ENCODE results near the gene BUD23.
"Not testable (repeated sequence)": the region's sequence is repeated elsewhere in the genome, so short reads cannot be mapped to it uniquely, and the experiment has no call there.

The BUD23 gene

DNA sequence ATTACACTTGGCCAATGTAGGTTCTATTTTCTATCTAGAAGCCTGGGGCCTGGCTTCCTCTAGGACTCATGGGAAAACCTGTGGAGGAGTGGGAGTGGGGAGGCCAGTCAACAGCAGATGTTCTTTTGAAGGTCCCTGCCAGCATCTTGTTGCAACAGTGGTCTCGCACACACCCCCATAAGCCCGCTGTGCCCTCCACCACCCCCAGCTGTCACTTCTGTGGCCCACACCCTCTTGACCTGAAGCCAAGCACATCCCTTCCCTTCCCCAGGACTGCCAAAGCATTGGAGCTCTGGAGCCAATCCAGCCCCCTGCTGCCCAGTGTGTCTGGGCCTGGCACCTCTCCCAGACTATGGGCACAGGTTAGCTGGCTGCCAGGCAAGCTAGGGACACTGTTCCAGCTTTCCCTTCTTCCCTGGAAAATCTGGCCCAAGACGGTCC lies 38.0 kb downstream of the BUD23 start:
- no peak overlapping the region for H3K4me3 ChIP-seq (ENCODE audit: low read depth, low read length)
- TF ChIP-seq, protein P1, sequence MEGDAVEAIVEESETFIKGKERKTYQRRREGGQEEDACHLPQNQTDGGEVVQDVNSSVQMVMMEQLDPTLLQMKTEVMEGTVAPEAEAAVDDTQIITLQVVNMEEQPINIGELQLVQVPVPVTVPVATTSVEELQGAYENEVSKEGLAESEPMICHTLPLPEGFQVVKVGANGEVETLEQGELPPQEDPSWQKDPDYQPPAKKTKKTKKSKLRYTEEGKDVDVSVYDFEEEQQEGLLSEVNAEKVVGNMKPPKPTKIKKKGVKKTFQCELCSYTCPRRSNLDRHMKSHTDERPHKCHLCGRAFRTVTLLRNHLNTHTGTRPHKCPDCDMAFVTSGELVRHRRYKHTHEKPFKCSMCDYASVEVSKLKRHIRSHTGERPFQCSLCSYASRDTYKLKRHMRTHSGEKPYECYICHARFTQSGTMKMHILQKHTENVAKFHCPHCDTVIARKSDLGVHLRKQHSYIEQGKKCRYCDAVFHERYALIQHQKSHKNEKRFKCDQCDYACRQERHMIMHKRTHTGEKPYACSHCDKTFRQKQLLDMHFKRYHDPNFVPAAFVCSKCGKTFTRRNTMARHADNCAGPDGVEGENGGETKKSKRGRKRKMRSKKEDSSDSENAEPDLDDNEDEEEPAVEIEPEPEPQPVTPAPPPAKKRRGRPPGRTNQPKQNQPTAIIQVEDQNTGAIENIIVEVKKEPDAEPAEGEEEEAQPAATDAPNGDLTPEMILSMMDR (conservative IDR thresholded peaks at IDR 0.05; ENCODE audit: low read depth, low read length) = no peak
- DNase-seq (ENCODE audit: low read depth) = no peak

DNA sequence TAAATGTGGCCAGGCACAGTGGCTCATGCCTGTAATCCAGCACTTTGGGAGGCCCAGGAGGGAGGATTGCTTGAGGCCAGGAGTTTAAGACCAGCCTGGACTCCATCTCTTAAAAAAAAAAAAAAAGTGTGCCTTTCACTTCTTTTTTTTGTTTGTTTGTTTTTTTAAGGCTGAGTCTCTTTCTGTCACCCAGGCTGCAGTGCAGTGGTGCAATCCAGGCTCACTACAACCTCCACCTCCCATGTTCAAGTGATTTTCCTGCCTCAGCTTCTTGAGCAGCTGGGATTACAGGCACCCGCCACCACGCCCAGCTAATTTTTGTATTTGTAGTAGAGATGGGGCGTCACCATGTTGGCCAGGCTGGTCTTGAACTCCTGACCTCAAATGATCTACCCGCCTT lies 38.8 kb downstream of the BUD23 start:
- H3K4me3 ChIP-seq (ENCODE audit: low read depth, low read length); DNase-seq (ENCODE audit: low read depth): not testable (repeated sequence)

DNA sequence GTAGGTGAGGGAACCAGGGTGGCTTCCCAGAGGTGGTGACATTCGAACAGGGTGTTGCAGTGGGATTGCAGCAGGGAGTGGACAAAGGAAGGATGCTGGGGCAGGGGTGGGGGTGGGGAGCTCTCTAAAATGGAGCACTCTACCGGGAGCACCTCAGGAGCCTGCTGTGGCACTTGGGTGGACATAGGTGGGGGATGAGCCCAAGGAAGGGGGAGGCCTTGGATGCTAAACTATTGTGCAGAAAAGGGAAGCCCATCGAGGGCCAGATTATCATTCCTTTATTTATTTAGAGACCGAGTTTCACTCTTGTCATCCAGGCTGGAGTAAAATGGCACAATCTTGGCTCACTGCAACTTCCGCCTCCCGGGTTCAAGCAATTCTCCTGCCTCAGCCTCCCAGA lies 39.4 kb downstream of the BUD23 start:
- DNase-seq (ENCODE audit: low read depth) = no peak
- TF ChIP-seq, protein P1 (conservative IDR thresholded peaks at IDR 0.05; ENCODE audit: low read depth, low read length) = no peak
- no peak overlapping the region for H3K4me3 ChIP-seq (ENCODE audit: low read depth, low read length)

DNA sequence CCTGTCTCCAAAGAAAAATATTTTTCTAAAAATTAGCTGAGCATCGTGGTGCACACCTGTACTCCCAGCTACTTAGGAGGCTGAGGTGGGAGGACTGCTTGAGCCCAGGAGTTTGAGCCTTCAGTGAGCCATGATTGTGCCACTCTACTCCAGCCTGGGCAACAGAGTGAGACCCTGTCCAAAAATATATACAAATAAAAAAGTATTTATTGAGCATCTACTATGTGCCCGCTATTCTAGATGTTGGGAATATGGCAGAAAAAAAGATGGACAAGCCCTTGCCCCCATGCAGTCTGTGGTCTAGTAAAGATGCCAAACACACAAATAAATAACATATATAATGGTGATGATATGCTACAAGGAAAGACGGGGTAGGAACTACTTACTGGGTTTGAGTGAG lies 40.4 kb downstream of the BUD23 start:
- DNase-seq (ENCODE audit: low read depth) = no peak
- H3K4me3 ChIP-seq (ENCODE audit: low read depth, low read length) = no peak overlapping the region
- TF ChIP-seq, protein P1 (conservative IDR thresholded peaks at IDR 0.05; ENCODE audit: low read depth, low read length) = no peak

DNA sequence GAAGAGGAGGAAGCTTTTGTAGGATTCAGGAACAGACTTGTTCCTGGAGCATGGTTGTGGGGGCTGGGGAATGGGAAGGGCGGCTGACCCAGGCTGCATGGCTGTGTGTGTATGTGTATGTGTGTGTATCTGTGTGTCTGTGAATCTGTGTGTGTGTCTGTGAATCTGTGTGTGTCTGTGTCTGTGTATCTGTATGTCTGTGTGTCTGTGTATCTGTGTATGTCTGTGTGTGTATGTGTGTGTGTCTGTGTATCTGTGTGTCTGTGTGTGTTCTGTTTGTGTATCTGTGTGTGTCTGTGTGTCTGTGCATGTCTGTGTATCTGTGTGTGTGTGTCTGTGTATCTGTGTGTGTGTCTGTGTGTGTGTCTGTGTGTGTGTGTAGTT lies 42.7 kb downstream of the BUD23 start:
- no peak for DNase-seq (ENCODE audit: low read depth)
- no peak overlapping the region for H3K4me3 ChIP-seq (ENCODE audit: low read depth, low read length)

DNA sequence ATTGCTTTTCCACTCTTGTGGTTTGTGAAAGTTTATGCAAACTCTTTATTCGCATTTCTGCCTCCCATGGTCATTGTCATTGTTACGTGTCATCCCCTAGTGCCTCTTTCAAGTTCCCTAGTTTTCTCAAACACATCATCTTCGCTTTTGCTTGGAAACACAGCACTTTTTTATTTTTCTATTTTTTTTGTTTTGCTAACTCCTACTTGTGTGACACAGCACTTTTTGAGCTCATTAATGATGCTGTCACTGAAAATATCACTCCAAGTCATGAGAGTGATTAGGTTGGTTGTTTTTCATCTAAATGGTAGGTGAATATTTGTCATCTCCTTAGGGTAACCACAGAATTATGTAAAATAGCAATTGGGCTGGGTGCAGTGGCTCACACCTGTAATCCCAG lies 44.6 kb downstream of the BUD23 start:
- TF ChIP-seq, protein P1 (conservative IDR thresholded peaks at IDR 0.05; ENCODE audit: low read depth, low read length) = no peak
- no peak overlapping the region for H3K4me3 ChIP-seq (ENCODE audit: low read depth, low read length)
- no peak for DNase-seq (ENCODE audit: low read depth)

More for the DNA sequence above, 42.7 kb downstream of the BUD23 start:
- TF ChIP-seq, protein P1 (conservative IDR thresholded peaks at IDR 0.05; ENCODE audit: low read depth, low read length) = no peak

DNA sequence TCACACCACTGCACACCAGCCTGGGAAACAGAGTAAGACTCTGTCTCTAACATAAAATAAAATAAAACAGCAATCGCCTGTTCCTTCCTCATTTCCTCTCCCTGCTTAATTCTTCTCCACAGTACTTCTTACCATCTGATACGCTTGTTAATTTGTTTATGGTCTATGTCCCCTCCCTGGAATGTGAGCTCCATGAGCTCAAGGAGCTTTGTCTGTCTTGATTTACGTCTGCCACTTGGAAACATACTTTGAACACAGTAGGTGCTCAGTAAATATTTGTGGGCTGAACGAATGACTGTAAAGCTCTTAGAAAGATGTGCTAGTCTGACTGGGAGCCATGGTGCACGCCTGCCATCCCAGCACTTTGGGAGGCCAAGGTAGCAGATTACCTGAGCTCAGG lies 45.2 kb downstream of the BUD23 start:
- no peak overlapping the region for H3K4me3 ChIP-seq (ENCODE audit: low read depth, low read length)
- TF ChIP-seq, protein P1 (conservative IDR thresholded peaks at IDR 0.05; ENCODE audit: low read depth, low read length) = no peak
- no peak for DNase-seq (ENCODE audit: low read depth)

DNA sequence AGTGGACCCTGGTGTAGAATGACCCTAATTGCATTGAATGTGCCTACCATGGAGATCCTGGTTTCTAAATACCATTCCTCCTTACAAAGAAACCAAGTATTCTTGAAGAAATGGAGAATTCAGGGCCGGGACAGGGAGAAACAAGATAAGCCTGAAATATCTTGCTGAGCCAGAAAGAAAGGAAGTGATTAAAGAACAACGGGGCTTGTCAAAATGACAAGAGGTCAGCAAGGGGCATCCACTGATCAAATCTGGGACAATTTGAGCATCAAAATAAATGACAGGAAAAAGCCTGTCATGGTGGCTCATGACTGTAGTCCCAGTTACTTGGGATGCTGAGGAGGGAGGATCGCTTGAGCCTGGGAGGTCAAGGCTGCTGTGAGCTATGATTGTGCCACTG lies 47.1 kb downstream of the BUD23 start:
- DNase-seq (ENCODE audit: low read depth) = no peak
- TF ChIP-seq, protein P1 (conservative IDR thresholded peaks at IDR 0.05; ENCODE audit: low read depth, low read length) = no peak
- H3K4me3 ChIP-seq (ENCODE audit: low read depth, low read length) = no peak overlapping the region

Measured in choroid plexus epithelial cell (primary cell).